ENCODE measurements around the gene TRIM41.
"Not testable (repeated sequence)": the region's sequence is repeated elsewhere in the genome, so short reads cannot be mapped to it uniquely, and the experiment has no call there.

TRIM41 gene

GRCh38 chr5:181255836-181256578 lies 32.9 kb downstream of the TRIM41 start:
- DNase-seq (ENCODE audit: low read depth) = no peak

GRCh38 chr5:181258576-181258975 lies 35.5 kb downstream of the TRIM41 start:
- DNase-seq (ENCODE audit: low read depth) = no peak

- no peak for DNase-seq (ENCODE audit: low read depth)
Measured at GRCh38 chr5:181259283-181259682, 36.2 kb downstream of the TRIM41 start.

- DNase-seq (ENCODE audit: low read depth) = no peak
Measured at GRCh38 chr5:181259974-181260719, 37.1 kb downstream of the TRIM41 start.

- peak; percentile 83 for DNase-seq (ENCODE audit: low read depth)
Measured at GRCh38 chr5:181260720-181261319, 37.7 kb downstream of the TRIM41 start, which contains the start of gene TRIM52. TSS of gene TRIM52 (minus strand) at chr5:181261143. CDS start at chr5:181260813, 330 bp downstream.

GRCh38 chr5:181261320-181262049 lies 38.4 kb downstream of the TRIM41 start:
- no peak for DNase-seq (ENCODE audit: low read depth)

- no peak for DNase-seq (ENCODE audit: low read depth)
Measured at GRCh38 chr5:181263633-181264032, 40.6 kb downstream of the TRIM41 start.

- no peak for DNase-seq (ENCODE audit: low read depth)
Measured at GRCh38 chr5:181265092-181265671, 42.1 kb downstream of the TRIM41 start.

- not testable (repeated sequence) for DNase-seq (ENCODE audit: low read depth)
Measured at GRCh38 chr5:181267291-181267904, 44.3 kb downstream of the TRIM41 start.

- not testable (repeated sequence) for DNase-seq (ENCODE audit: low read depth)
Measured at GRCh38 chr5:181267907-181268306, 44.8 kb downstream of the TRIM41 start.

- DNase-seq (ENCODE audit: low read depth) = no peak
Measured at GRCh38 chr5:181271081-181271480, 48.0 kb downstream of the TRIM41 start.

GRCh38 chr5:181273433-181273744 lies 50.3 kb downstream of the TRIM41 start:
- not testable (repeated sequence) for DNase-seq (ENCODE audit: low read depth)

GRCh38 chr5:181280251-181280762 lies 57.2 kb downstream of the TRIM41 start:
- DNase-seq (ENCODE audit: low read depth) = no peak

GRCh38 chr5:181281077-181281983 lies 58.2 kb downstream of the TRIM41 start:
- no peak for DNase-seq (ENCODE audit: low read depth)

- no peak for DNase-seq (ENCODE audit: low read depth)
Measured at GRCh38 chr5:181281984-181282316, 58.9 kb downstream of the TRIM41 start.

GRCh38 chr5:181282415-181282814 lies 59.3 kb downstream of the TRIM41 start:
- DNase-seq (ENCODE audit: low read depth) = not testable (repeated sequence)

GRCh38 chr5:181282874-181283273 lies 59.8 kb downstream of the TRIM41 start:
- DNase-seq (ENCODE audit: low read depth) = no peak

GRCh38 chr5:181283347-181283746 lies 60.3 kb downstream of the TRIM41 start:
- no peak for DNase-seq (ENCODE audit: low read depth)

- not testable (repeated sequence) for DNase-seq (ENCODE audit: low read depth)
Measured at GRCh38 chr5:181283841-181284755, 61.0 kb downstream of the TRIM41 start.

Data from stromal cell of bone marrow (primary cell).